ENCODE measurements around the gene SLC17A4.
"Not testable (repeated sequence)": the region's sequence is repeated elsewhere in the genome, so short reads cannot be mapped to it uniquely, and the experiment has no call there.

SLC17A4 gene

GRCh38 chr6:25754535-25754934 lies at the start of gene SLC17A4:
Gene SLC17A4, plus strand, starts transcription at chr6:25754742. Its CDS starts 7,221 bp downstream, at chr6:25761963.
- DNase-seq: no peak

- DNase-seq: peak; percentile 25
These were observed 48.1 kb upstream of the SLC17A4 start for GRCh38 chr6:25706314-25707014.

- no peak for DNase-seq
These were observed 44.8 kb upstream of the SLC17A4 start for GRCh38 chr6:25709761-25710160.

DNA sequence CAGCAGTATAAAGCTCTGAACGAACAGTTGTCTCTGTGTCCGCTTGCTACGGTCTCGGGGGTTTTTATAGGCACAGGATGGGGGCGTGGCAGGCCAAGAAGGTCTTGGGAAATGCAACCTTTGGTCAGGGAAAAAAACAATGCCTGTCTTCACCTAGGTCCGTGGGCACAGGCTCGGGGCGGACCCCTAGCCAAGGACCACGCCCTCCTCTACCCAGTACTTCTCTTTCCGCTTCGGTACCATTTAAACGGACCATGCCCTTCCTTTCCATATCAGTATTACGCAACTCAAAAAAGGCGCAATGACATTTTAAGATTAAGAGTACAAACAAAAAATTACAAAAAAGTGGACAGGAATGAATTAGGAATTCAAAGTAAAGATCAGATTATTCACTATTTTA lies 44.3 kb upstream of the SLC17A4 start:
- DNase-seq: no peak

DNA sequence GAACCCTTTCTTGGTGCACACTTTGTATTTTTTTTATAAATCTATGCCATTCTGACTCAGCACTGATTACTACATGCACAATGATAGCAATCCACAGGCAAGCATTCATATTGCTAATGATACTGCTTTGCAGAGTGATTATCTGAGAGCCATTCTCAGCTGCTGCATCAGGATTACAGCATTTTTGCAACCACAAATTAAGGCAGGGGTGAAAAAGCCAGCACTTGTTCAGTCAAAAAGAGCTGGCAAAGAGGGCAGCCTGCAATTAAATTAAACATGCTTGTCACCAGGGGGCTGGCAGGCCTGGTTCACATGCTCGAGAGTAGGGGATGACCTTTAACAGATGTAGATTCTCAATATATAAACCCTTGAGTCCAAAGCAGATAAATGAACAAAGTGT lies 40.7 kb upstream of the SLC17A4 start:
- DNase-seq: no peak

DNA sequence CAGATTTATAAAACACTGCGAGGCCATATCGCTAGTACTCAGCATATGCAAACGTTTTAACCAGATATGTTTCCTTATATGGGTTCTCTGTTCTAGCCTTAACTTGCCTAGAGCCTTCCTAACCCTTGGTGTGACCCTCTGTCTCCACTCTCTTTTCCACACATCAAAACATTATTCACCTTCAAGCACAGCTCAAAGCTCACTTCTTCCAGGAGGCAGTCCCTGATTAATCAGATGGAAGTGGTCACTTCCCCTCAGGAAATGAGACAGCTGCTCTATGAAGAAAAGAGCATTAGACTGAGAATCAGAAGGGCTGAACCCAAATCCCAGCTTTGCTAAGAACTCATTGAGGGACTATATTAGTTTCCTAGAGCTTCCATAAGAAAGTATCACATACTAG lies 39.8 kb upstream of the SLC17A4 start:
- DNase-seq: no peak

- no peak for DNase-seq
These were observed 38.7 kb upstream of the SLC17A4 start for GRCh38 chr6:25715794-25716193.

GRCh38 chr6:25717866-25718740 lies 36.4 kb upstream of the SLC17A4 start:
- peak; percentile 22 for DNase-seq

DNA sequence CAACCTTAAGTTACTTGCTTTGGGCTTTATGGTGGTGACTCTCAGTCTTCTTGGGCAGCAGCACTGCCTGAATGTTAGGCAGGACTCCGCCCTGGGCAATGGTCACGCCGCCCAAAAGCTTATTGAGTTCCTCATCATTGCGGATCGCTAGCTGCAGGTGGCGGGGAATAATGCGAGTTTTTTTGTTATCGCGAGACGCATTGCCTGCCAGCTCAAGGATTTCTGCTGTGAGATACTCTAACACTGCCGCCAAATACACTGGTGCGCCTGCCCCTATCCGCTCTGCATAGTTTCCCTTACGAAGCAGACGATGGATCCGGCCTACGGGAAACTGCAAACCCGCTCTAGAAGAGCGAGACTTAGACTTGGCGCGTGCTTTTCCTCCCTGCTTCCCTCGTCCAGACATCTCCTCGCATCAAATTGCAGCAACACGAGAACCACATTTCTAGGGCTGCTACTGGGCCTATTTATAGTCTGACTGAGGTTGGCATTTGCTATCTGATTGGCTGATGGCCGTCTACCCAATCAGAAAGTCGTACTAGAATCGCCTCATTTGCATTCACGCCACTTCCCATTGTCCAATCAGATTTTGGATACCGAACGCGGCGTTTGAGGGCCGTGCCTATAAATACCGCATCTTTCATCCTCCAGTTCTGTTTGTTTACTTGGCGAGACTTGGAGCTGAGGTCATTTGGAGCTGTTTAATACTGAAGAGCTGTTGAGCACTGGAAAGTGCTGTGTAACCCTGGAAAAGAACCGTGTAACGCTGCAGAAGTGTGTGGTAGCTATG lies 28.2 kb upstream of the SLC17A4 start:
- DNase-seq: no peak

- no peak for DNase-seq
These were observed 27.5 kb upstream of the SLC17A4 start for GRCh38 chr6:25727028-25727427.

DNA sequence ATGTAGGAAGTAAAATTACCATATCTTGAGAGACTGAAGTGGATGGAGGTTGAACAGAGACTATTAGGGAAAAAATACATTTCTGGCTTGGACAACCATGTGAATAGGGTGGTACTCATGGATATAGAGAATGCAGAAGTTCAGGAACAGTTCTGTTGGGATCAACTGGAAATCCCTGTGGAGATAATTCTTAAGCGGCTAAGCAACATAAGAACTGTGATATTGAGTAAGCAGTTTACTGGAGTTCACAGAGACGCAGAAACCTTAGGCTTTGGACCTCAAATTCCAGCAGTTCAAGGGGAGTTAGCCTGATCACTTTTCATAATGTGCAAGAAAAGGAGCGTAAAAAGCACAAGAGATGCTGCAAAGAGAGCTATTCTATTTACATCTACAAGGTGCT lies 23.6 kb upstream of the SLC17A4 start:
- DNase-seq: no peak

DNA sequence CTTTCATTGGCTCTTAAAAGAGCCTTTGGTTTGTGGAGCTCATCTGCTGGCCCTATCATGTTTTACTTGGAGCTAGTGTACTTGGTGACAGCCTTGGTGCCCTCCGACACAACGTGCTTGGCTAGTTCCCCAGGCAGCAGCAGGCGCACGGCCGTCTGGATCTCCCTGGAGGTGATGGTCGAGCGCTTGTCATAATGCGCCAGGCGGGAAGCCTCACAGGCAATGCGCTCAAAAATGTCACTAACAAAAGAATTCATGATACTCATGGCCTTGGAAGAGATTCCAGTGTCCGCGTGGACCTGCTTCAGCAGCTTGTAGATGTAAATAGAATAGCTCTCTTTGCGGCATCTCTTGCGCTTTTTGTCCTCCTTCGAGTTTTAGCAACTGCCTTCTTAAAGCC lies 22.8 kb upstream of the SLC17A4 start:
- DNase-seq: no peak

DNA sequence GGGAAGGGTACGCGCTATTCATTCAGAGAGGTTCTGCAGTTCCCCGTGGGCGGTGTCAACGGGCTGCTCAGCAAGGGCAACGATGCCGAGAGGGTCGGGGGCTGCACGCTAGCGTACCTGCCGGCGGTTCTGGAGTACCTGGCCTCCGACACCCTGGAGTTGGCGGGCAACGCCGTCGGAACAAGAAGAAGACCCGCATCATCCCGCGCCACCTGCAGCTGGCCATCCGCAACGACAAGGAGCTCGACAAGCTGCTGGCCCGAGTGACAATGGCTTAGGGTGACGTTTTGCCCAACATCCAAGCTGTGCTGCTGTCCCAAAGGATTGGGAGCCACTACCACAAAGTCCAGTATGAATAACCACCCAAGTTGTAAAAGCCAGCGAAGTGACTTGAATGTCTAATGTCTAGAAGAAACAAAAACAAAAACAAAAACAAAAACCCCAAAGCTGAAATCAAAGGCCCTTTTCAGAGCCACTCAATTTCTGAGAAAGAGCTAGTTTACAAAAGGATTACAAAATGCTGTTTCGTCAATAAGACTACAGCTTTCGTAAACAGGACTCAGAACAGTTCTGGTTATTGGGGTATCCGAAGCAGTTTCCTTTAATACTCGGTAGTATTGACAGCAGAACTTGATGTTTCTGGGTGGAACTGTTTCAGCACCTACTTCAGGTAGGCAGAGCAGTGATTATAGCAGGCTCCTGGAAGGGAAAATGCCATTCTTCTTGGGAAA lies 21.9 kb upstream of the SLC17A4 start:
- DNase-seq: no peak

GRCh38 chr6:25735261-25735660 lies 19.3 kb upstream of the SLC17A4 start:
- no peak for DNase-seq

DNA sequence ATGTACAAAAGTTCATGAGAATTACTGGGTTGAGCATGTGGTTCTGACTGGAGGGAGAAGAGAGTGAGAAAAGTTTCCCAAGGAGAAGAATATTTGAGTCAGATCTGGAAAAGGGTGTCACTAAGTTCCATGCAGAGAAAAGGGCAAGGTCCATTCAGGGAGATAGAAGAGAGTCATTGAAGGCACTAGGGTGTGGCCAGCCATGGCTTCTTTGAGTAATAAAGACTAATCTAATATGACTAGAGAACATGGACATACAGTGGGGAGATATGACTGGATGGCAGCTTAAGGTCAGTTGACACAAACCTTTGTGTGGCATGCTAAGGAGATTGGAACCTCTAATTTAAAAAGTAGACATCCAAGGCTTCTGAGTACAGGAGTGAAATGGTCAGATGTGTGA lies 10.7 kb upstream of the SLC17A4 start:
- DNase-seq: no peak

DNA sequence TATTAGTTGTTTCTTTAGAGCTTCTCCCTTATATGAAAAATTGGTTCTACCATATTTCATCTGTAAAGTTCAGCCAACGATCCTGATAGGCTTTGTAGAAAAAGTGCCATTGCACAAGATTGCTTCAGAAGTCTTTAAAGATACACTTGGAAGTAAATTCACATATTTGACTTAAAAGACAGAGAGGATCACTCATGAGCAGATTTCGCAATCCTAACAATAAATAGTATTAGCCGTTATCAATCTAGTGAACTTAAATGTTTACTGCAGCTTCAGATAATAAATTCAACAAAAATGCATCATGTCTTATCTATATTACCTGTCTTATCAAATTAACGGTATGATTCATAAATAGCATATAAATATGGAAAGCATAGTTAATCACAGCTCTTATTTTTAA lies 8.7 kb upstream of the SLC17A4 start:
- no peak for DNase-seq

DNA sequence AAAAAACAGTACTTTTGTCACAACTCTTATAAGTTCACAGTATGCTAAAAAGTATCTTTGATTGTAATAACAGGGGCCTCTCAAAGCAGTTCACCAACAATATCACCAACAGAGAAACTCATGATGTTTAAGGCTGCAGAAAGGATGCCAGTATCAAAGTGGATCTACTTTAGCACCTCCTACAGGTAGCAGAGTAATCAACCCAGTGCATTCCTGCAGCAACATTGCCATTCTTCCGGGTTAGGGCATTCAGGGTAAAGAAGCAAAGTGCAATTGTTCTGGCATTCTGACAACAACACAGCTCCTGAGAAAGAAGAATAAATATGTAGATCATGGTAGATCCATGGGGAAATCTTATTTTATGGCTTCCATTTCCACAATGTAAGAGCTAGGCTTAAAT lies 7.6 kb upstream of the SLC17A4 start:
- DNase-seq: no peak

GRCh38 chr6:25747477-25747876 lies 7.1 kb upstream of the SLC17A4 start:
- no peak for DNase-seq

DNA sequence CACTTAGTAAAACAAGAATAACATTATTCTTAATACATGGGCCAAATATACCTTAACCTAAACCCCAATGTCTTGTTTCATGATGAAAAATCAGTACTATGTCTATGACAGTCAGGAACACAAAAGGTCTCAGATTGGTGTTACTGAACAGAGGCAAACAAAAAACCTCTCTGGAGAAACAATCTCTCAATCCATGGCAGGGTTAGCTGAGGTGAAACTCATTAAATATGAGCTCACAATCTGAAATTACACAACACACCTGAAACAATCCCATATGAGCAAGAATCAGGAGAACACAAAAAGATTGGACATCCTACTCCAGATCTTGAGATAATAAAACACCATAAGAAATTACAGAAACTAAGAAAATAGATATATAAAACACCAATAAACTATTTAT lies 6.5 kb upstream of the SLC17A4 start:
- no peak for DNase-seq

DNA sequence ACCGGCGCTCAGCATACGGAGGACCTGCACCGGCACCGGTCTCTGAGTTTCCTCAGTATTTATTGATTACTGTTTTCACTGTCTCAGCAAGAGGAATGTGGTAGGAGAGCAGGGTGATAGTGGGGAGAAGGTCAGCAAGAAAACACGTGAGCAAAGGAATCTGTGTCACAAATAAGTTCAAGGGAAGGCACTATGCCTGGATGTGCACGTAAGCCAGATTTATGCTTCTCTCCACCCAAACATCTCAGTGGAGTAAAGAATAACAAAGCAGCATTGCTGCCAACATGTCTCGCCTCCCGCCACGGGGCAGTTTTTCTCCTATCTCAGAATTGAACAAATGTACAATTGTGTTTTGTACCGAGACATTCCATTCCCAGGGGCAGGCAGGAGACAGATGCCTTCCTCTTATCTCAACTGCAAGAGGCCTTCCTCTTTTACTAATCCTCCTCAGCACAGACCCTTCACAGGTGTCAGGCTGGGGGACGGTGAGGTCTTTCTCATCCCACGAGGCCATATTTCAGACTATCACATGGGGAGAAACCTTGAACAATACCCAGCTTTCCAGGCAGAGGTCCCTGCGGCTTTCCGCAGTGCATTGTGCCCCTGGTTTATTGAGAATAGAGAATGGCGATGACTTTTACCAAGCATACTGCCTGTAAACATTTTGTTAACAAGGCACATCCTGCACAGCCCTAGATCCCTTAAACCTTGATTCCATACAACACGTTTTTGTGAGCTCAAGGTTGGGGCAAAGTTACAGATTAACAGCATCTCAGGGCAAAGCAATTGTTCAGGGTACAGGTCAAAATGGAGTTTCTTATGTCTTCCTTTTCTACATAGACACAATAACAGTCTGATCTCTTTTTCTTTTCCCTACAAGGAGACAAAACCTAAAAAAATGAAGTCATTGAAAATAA lies 5.7 kb upstream of the SLC17A4 start:
- not testable (repeated sequence) for DNase-seq

- DNase-seq: no peak
These were observed 4.7 kb upstream of the SLC17A4 start for GRCh38 chr6:25749837-25750236.

DNA sequence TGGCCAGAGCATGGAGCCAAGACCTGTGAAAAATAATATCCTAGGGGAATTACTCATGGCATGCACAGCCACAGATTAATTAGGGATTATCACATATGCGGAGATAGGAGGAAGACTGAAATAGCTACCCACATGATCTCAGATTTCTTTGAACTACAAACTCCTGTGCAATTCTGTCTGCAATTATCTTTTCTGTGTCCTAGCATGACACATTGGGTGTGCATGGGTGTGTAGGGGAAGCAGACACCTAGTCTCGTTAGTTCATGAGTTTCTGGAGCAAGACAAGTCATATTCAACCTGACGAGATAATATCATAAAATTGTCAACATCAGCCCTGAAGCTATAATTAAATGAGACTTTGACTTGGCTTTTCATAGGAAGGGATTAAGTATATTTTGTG lies 3.6 kb upstream of the SLC17A4 start:
- DNase-seq: no peak
